ENCODE measurements around the gene CYP4A22.
"Not testable (repeated sequence)": the region's sequence is repeated elsewhere in the genome, so short reads cannot be mapped to it uniquely, and the experiment has no call there.

CYP4A22 gene

GRCh38 chr1:47156457-47156856 lies 19.2 kb downstream of the CYP4A22 start:
- not testable (repeated sequence) for DNase-seq (ENCODE audit: low read depth)

GRCh38 chr1:47157957-47158356 lies 20.7 kb downstream of the CYP4A22 start:
- DNase-seq (ENCODE audit: low read depth): not testable (repeated sequence)

GRCh38 chr1:47160716-47161115 lies 23.5 kb downstream of the CYP4A22 start:
- no peak for DNase-seq (ENCODE audit: low read depth)

- DNase-seq (ENCODE audit: low read depth): no peak
Measured at GRCh38 chr1:47161298-47162040, 24.2 kb downstream of the CYP4A22 start.

GRCh38 chr1:47164552-47164951 lies 27.3 kb downstream of the CYP4A22 start:
- no peak for DNase-seq (ENCODE audit: low read depth)

GRCh38 chr1:47172782-47173181 lies 35.5 kb downstream of the CYP4A22 start:
- DNase-seq (ENCODE audit: low read depth): no peak

GRCh38 chr1:47174656-47175020 lies 37.4 kb downstream of the CYP4A22 start:
- DNase-seq (ENCODE audit: low read depth): no peak

GRCh38 chr1:47175227-47175934 lies 38.1 kb downstream of the CYP4A22 start:
- peak; percentile 76 for DNase-seq (ENCODE audit: low read depth)

GRCh38 chr1:47178020-47178419 lies 40.8 kb downstream of the CYP4A22 start:
- DNase-seq (ENCODE audit: low read depth): no peak

GRCh38 chr1:47178654-47179016 lies 41.4 kb downstream of the CYP4A22 start:
- DNase-seq (ENCODE audit: low read depth): no peak

- peak; percentile 95 for DNase-seq (ENCODE audit: low read depth)
Measured at GRCh38 chr1:47179017-47179987, 42.1 kb downstream of the CYP4A22 start.

GRCh38 chr1:47179988-47180563 lies 42.8 kb downstream of the CYP4A22 start:
- no peak for DNase-seq (ENCODE audit: low read depth)

GRCh38 chr1:47180603-47181094 lies 43.4 kb downstream of the CYP4A22 start:
- DNase-seq (ENCODE audit: low read depth): no peak

GRCh38 chr1:47181095-47181954 lies 44.1 kb downstream of the CYP4A22 start:
- DNase-seq (ENCODE audit: low read depth): no peak

GRCh38 chr1:47181955-47182675 lies 44.9 kb downstream of the CYP4A22 start:
- peak; percentile 70 for DNase-seq (ENCODE audit: low read depth)

GRCh38 chr1:47182676-47183235 lies 45.5 kb downstream of the CYP4A22 start:
- DNase-seq (ENCODE audit: low read depth): no peak

- no peak for DNase-seq (ENCODE audit: low read depth)
Measured at GRCh38 chr1:47183308-47184089, 46.3 kb downstream of the CYP4A22 start.

GRCh38 chr1:47184090-47184821 lies 47.0 kb downstream of the CYP4A22 start:
- DNase-seq (ENCODE audit: low read depth): no peak

Data from ELR (cell line).